A673 (cell line): Measurements from ENCODE around the gene EIF1AD. TPM values are rescaled to one million over a fixed set of nuclear protein-coding genes. Genes with fewer than 3 reads are reported as not detected.

ENCODE experiments used
- BruUV-seq: library from RNA; stranded (reverse); fragments of 400-500 nt; replicated peaks from 2 replicates; lab custom pipeline; 2021; lab: Mats Ljungman, UMichigan
- CTCF ChIA-PET: fragments of 300-600 bp; sonication (Branson Sonifier 250); formaldehyde crosslinking; loops from one replicate; lab custom pipeline; 2022; ENCODE audit warnings: antibody characterized with exemption; lab: Charles Lee
- POLR2A ChIA-PET: fragments of 300-600 bp; sonication (Branson Sonifier 250); formaldehyde crosslinking; loops from one replicate; lab custom pipeline; 2022; ENCODE audit warnings: antibody characterized with exemption; ENCODE audit not compliant: low non-redundant PET; lab: Charles Lee
- DNase-seq: peaks from one replicate; pipeline ENCODE4 v3.0.0-alpha.2; 2015; ENCODE audit warnings: low spot score
- H3K27ac ChIP-seq: fragments of 200-600 bp; sonication (generic); 2 replicates; pipeline ENCODE4 v1.5.1; 2016; ENCODE audit warnings: mixed run types, low read depth, mild to moderate bottlenecking, mixed read lengths, antibody characterized with exemption, low read length; ENCODE audit not compliant: poor library complexity, severe bottlenecking
- H3K27me3 ChIP-seq: fragments of 200-600 bp; sonication (generic); replicated peaks from 2 replicates; pipeline ENCODE4 v1.6.1; 2017; ENCODE audit warnings: mixed run types, low read depth, mild to moderate bottlenecking, mixed read lengths, antibody characterized with exemption, low read length; ENCODE audit not compliant: insufficient read depth, poor library complexity
- H3K36me3 ChIP-seq: fragments of 200-600 bp; sonication (generic); 2 replicates; pipeline ENCODE4 v1.6.1; 2016; ENCODE audit warnings: mixed run types, mild to moderate bottlenecking, mixed read lengths, antibody characterized with exemption, low read length; ENCODE audit not compliant: insufficient read depth, poor library complexity, severe bottlenecking
- H3K4me1 ChIP-seq: fragments of 200-600 bp; sonication (generic); 2 replicates; pipeline ENCODE4 v1.6.1; 2017; ENCODE audit warnings: mixed run types, mild to moderate bottlenecking, mixed read lengths, antibody characterized with exemption, low read length; ENCODE audit not compliant: insufficient read depth, poor library complexity, severe bottlenecking
- H3K4me3 ChIP-seq: fragments of 200-600 bp; sonication (generic); 2 replicates; pipeline ENCODE4 v1.5.1; 2016; ENCODE audit warnings: low read depth, mixed run types, mild to moderate bottlenecking, mixed read lengths, low read length; ENCODE audit not compliant: poor library complexity, severe bottlenecking
- H3K9me3 ChIP-seq: fragments of 200-600 bp; sonication (generic); 2 replicates; pipeline ENCODE4 v1.6.1; 2016; ENCODE audit warnings: mixed run types, low read depth, mild to moderate bottlenecking, mixed read lengths, antibody characterized with exemption, low read length; ENCODE audit not compliant: poor library complexity, severe bottlenecking
- EZH2 ChIP-seq: fragments of 200-600 bp; sonication (generic); IDR thresholded peaks from 2 replicates; pipeline ENCODE4 v1.6.1; 2017; ENCODE audit warnings: borderline replicate concordance, low read depth, mild to moderate bottlenecking, mixed read lengths, antibody characterized with exemption, low read length; ENCODE audit not compliant: poor library complexity, severe bottlenecking
- intact Hi-C: fragments of 100-400 bp; cut with micrococcal nuclease; formaldehyde crosslinking; loops from one replicate; pipeline ENCODE4 v1.10.0; 2022; ENCODE audit not compliant: unreplicated experiment
- total RNA-seq: library from RNA; stranded (reverse); gene quantifications from 2 replicates; pipeline ENCODE4 v1.2.3, GENCODE V29; 2021
- TF ChIP-seq, protein P1 (sequence below): fragments of 300-800, 200-600 bp; sonication (generic); conservative IDR thresholded peaks from 2 replicates; pipeline ENCODE4 v1.5.1; 2017; ENCODE audit warnings: low read depth, mild to moderate bottlenecking, antibody characterized with exemption, low read length, moderate library complexity, mixed read lengths

Gene EIF1AD
- total RNA-seq, 1 experiment from 2014 or later = 86.2 TPM

DNA sequence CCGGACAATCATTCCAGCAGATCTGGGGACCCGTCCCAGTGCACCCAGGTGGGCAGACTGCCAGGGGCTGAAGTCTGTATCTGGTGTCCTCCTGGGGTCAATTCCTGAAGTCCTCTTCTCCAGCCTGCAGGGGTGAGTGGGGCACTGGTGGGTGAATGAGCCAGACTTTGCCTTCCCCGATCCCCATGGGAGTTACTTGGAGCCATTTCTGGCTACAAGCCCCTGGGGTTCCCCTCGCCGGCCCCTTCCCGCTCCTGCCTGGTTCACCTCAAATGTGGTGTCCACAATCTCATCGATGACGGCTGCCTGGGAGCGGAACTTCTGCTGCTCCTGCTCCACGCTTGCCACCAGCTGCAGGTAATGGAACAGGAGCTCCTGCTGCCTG lies 14.8 kb upstream of the EIF1AD start:
- BruUV-seq = no TSS peak
- intact Hi-C loops = no loop called here
- Histone ChIP-seq H3K27ac (peak overlapping the region; percentile 62), H3K9me3 (no peaks in the 10 kb centered on the region), H3K36me3 (no peaks in the 10 kb centered on the region), H3K4me3 (no peak overlapping the region), H3K4me1 (peaks cover 23% of the 10 kb centered on the region), H3K27me3 (no peaks in the 10 kb centered on the region)
- no peak for DNase-seq
- CTCF ChIA-PET = no interaction called here
- TF ChIP-seq EZH2 = no peak
- TF ChIP-seq, protein P1, sequence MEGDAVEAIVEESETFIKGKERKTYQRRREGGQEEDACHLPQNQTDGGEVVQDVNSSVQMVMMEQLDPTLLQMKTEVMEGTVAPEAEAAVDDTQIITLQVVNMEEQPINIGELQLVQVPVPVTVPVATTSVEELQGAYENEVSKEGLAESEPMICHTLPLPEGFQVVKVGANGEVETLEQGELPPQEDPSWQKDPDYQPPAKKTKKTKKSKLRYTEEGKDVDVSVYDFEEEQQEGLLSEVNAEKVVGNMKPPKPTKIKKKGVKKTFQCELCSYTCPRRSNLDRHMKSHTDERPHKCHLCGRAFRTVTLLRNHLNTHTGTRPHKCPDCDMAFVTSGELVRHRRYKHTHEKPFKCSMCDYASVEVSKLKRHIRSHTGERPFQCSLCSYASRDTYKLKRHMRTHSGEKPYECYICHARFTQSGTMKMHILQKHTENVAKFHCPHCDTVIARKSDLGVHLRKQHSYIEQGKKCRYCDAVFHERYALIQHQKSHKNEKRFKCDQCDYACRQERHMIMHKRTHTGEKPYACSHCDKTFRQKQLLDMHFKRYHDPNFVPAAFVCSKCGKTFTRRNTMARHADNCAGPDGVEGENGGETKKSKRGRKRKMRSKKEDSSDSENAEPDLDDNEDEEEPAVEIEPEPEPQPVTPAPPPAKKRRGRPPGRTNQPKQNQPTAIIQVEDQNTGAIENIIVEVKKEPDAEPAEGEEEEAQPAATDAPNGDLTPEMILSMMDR = no peak
- POLR2A ChIA-PET = interaction anchor here (0.6 kb wide), 1 partner anchor 157 kb away, joined by 3 read pairs; the partner anchor contains the start of gene MUS81

DNA sequence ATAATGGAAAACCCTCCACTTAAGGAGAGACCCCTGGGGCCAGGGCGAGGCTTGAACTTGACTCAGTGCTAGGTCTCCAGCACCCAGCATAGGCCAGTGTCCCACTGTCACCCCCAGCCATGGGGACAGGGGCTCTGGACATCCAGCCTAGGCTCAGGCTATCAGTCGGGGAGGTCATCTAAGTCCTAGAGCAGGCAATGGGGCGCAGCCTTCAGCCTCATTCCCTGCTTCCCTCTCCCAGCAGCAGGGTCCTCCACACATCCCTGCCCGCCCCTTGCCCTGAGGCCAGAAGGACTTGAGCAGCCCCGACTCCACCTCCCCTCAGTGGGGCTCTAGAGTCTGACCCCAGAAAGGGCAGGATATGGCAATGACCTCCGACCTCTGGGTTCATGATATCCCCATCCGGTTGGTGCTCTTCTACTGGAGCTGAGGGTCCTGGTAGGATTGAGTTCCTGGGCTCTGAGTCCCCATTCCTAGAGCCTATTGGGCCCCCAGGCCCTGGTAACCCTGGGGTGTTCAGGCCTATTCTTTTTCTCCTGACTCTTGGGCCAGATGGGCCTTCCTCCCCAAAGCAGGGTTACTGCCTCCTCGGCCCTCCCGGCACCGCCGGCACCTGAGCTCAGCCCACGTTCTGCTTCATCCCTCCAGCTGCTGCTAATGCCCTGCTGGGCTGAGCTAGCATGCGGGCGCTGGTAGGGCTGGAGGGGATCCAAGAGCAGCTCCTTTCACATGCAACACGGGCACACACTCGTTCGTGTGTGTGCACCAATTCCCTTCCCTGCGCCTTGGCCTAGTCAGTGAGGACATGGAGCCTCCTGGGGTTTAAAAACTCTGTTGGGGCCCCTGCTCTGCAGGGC lies 14.2 kb upstream of the EIF1AD start:
- Histone ChIP-seq H3K36me3 (no peaks in the 10 kb centered on the region), H3K27ac (peak overlapping the region; percentile 62), H3K9me3 (no peaks in the 10 kb centered on the region), H3K4me3 (no peak overlapping the region), H3K4me1 (peaks cover 23% of the 10 kb centered on the region), H3K27me3 (no peaks in the 10 kb centered on the region)
- BruUV-seq = no TSS peak
- peak; percentile 85 for DNase-seq
- ChIA-PET CTCF (no interaction called here), POLR2A (interaction anchor here (0.5 to 0.6 kb wide), 2 partner anchors 156 to 517 kb away, joined by 3 read pairs; partner anchors contain the start of genes MALAT1 and MUS81)
- intact Hi-C loops = no loop called here
- no peak for TF ChIP-seq EZH2
- TF ChIP-seq, protein P1 = no peak

DNA sequence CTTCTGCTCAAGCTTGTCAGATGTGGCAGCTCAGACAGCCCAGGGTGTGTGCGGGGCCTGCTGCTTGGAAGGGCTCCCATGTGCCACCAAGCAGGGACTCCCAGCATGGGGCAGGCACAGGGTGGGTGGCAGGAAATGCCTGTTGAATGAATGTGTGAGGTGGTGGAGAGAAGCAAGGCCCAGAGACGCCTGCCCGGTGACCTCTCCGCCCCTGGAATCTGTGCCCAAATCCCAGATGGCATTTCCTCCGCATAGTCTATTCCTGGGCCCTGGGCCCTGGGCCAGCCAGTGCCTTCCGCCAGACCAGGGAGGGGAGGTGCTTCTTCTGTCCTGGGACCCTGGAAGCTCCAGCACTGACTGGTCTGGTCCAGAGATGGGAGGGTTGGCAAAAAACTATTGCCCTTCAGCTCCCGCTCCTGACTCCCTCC lies 13.5 kb upstream of the EIF1AD start:
- Histone ChIP-seq H3K9me3 (no peaks in the 10 kb centered on the region), H3K36me3 (no peaks in the 10 kb centered on the region), H3K27ac (peak overlapping the region; percentile 62), H3K4me3 (no peak overlapping the region), H3K27me3 (no peaks in the 10 kb centered on the region), H3K4me1 (peaks cover 23% of the 10 kb centered on the region)
- ChIA-PET CTCF (no interaction called here), POLR2A (no interaction called here)
- intact Hi-C loops = no loop called here
- TF ChIP-seq, protein P1 = no peak
- no peak for TF ChIP-seq EZH2
- no TSS peak for BruUV-seq
- DNase-seq = peak; percentile 87
